H1 (cell line): ENCODE data around the gene BRMS1L.

Source experiments
- CTBP2 ChIP-seq: IDR thresholded peaks from 2 replicates; pipeline ENCODE4 v1.7.0; 2011; ENCODE audit warnings: borderline replicate concordance, mild to moderate bottlenecking, moderate library complexity, mixed read lengths, low read length; ENCODE audit not compliant: insufficient read depth, insufficient read length
- CTCF ChIP-seq, 3 experiments: IDR thresholded peaks; 1 replicate in 2 of 3; 2 replicates in 1 of 3; pipeline versions ENCODE4 v1.5.1 to v1.6.1; 2011; ENCODE audit warnings: low read length in 3 of 3, mild to moderate bottlenecking in 3 of 3, inconsistent platforms in 2 of 3, low read depth in 1 of 3, moderate library complexity in 1 of 3; ENCODE audit not compliant: insufficient read depth in 1 of 3; ENCODE audit errors: control extremely low read depth in 1 of 3
- EGR1 ChIP-seq: IDR thresholded peaks from 2 replicates; pipeline ENCODE4 v1.6.1; 2011; ENCODE audit warnings: low read depth, low read length, borderline replicate concordance
- EP300 ChIP-seq, 2 experiments: IDR thresholded peaks; 1 replicate in 1 of 2; 2 replicates in 1 of 2; pipeline ENCODE4 v1.6.1; 2011 to 2012; ENCODE audit warnings: low read depth in 2 of 2, low read length in 2 of 2, mild to moderate bottlenecking in 2 of 2, borderline replicate concordance in 1 of 2, inconsistent platforms in 1 of 2, moderate library complexity in 1 of 2
- JUND ChIP-seq: IDR thresholded peaks from 2 replicates; pipeline ENCODE4 v1.6.1; 2011; ENCODE audit warnings: mild to moderate bottlenecking, improper control_type of control experiment, low read length
- POLR2A ChIP-seq, 2 experiments: IDR thresholded peaks; 1 replicate in 1 of 2; 2 replicates in 1 of 2; pipeline ENCODE4 v1.6.1; 2011; ENCODE audit warnings: low read depth in 2 of 2, low read length in 2 of 2, mild to moderate bottlenecking in 2 of 2; ENCODE audit errors: control extremely low read depth in 1 of 2
- POLR2AphosphoS5 ChIP-seq: IDR thresholded peaks from 2 replicates; pipeline ENCODE4 v1.6.1; 2011; ENCODE audit warnings: low read depth, low read length
- RAD21 ChIP-seq, 2 experiments: IDR thresholded peaks in 1 of 2; conservative IDR thresholded peaks in 1 of 2; 2 replicates each; pipeline ENCODE4 v1.6.1; 2011; ENCODE audit warnings: low read depth in 2 of 2, low read length in 2 of 2, improper control_type of control experiment in 1 of 2, inconsistent platforms in 1 of 2, mild to moderate bottlenecking in 1 of 2, moderate library complexity in 1 of 2
- RFX5 ChIP-seq: IDR thresholded peaks from 2 replicates; pipeline ENCODE4 v1.6.1; 2011; ENCODE audit warnings: low read depth, low read length, improper control_type of control experiment, borderline replicate concordance
- SIRT6 ChIP-seq: IDR thresholded peaks from one replicate; pipeline ENCODE4 v1.7.1; 2012; ENCODE audit warnings: low read length, inconsistent platforms
- SUZ12 ChIP-seq: fragments of 200-600 bp; sonication (generic); IDR thresholded peaks from 2 replicates; pipeline ENCODE4 v1.6.1; 2012; ENCODE audit warnings: mild to moderate bottlenecking, inconsistent platforms, low read length, moderate library complexity, mixed read lengths
- TF ChIP-seq, protein P1 (sequence below): IDR thresholded peaks from 2 replicates; pipeline ENCODE4 v1.6.1; 2011; ENCODE audit warnings: low read length, improper control_type of control experiment
- TF ChIP-seq, protein P2 (sequence below): IDR thresholded peaks from 2 replicates; pipeline ENCODE4 v1.6.1; 2012; ENCODE audit warnings: low read length, inconsistent platforms

- TF ChIP-seq, protein P1, sequence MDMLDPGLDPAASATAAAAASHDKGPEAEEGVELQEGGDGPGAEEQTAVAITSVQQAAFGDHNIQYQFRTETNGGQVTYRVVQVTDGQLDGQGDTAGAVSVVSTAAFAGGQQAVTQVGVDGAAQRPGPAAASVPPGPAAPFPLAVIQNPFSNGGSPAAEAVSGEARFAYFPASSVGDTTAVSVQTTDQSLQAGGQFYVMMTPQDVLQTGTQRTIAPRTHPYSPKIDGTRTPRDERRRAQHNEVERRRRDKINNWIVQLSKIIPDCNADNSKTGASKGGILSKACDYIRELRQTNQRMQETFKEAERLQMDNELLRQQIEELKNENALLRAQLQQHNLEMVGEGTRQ, result no peak
- TF ChIP-seq CTCF (IDR thresholded peaks at IDR 0.05; ENCODE audit: control extremely low read depth in 1 of 3, insufficient read depth in 1 of 3, low read depth in 1 of 3, low read length in 3 of 3) (no peak), RAD21 (IDR thresholded peaks at IDR 0.05 in 1 of 2, conservative IDR thresholded peaks at IDR 0.05 in 1 of 2; ENCODE audit: low read depth in 2 of 2, low read length in 2 of 2) (no peak), POLR2AphosphoS5 (no peak), SIRT6 (no peak), POLR2A (IDR thresholded peaks at IDR 0.05; ENCODE audit: control extremely low read depth in 1 of 2, low read depth in 2 of 2, low read length in 2 of 2) (no peak), EP300 (IDR thresholded peaks at IDR 0.05; ENCODE audit: borderline replicate concordance in 1 of 2, low read depth in 2 of 2, low read length in 2 of 2) (no peak), SUZ12 (no peak), CTBP2 (no peak), RFX5 (no peak), JUND (no peak), EGR1 (no peak)
- TF ChIP-seq, protein P2, sequence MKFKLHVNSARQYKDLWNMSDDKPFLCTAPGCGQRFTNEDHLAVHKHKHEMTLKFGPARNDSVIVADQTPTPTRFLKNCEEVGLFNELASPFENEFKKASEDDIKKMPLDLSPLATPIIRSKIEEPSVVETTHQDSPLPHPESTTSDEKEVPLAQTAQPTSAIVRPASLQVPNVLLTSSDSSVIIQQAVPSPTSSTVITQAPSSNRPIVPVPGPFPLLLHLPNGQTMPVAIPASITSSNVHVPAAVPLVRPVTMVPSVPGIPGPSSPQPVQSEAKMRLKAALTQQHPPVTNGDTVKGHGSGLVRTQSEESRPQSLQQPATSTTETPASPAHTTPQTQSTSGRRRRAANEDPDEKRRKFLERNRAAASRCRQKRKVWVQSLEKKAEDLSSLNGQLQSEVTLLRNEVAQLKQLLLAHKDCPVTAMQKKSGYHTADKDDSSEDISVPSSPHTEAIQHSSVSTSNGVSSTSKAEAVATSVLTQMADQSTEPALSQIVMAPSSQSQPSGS, result no peak
These were observed 18.4 kb downstream of the BRMS1L start for GRCh38 chr14:35844494-35844893.
